ENCODE data around the gene ZNF362.

DNA sequence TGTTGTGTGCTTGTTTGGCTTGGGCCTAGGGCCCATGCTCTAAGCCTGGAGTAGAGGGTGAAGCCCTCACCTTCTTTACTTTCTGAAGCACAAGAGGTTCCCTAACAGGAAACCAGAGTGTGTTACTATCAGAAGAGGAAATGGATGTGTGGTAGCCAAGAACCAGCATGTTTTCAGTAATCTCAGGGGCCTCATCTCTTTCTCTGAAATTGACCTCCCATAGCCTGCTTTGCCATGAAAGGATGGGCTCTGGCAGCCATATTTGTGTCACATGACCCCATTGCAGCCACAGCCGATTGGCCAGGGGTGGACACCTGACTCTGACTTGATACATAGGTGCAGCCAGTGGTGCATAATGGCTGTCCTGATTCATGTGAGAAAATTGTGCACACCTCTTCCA is 46.0 kb downstream of the ZNF362 start:
- TF ChIP-seq EZH2 (IDR thresholded peaks at IDR 0.05; ENCODE audit: insufficient read depth, poor library complexity, severe bottlenecking) (no peak), EZH2phosphoT487 (IDR thresholded peaks at IDR 0.05; ENCODE audit: insufficient read depth, low read depth) (no peak)
